GM10847 (cell line): ENCODE data around the gene SIL1.

Experiments used
- POLR2A ChIP-seq: IDR thresholded peaks from 2 replicates; pipeline ENCODE4 v1.6.1; 2011; ENCODE audit not compliant: insufficient read length; ENCODE audit errors: extremely low read depth

The SIL1 gene

DNA sequence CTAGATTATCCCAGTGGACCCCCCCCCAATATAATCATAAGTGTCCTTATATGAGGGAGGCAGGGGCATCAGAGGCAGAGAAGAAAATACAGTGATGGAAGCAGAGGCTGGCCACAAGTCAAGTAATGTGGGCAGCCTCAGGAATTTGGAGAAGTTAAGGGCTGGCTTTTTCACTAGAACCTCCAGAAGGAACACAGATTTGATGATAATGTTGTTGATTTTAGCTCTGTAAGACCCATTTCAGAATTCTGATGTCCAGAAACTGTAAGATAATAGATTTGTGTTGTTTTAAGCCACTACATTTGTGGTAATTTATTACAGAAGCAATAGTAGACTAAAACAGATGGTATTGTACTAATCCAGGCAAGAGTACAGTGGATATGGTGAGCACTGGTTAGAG, 286.7 kb downstream of the SIL1 start:
- TF ChIP-seq POLR2A = no peak

GRCh38 chr5:138910546-138911185, 287.5 kb downstream of the SIL1 start:
- no peak for TF ChIP-seq POLR2A

DNA sequence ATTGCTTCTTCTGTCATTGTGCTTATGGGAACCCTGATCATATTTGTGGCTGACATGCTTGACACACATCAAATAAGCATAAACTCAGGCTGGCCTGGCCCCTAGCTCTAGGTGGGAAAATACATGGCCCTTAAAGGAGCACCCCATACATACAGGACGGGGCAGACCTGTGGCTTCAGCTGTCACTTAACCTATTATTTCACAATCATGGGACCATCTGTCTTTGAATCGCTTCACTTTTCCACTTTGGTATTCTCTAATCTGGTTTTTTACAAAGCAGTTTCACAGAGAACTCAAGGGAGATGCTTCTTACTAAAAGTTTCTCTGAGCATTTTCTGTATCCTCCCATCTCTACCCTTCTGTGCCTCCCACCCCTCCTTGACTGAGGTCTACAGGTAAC, 288.4 kb downstream of the SIL1 start:
- no peak for TF ChIP-seq POLR2A

- no peak for TF ChIP-seq POLR2A
These were observed 292.6 kb downstream of the SIL1 start for GRCh38 chr5:138905541-138905940.

- TF ChIP-seq POLR2A = no peak
These were observed 294.9 kb downstream of the SIL1 start for GRCh38 chr5:138903130-138903775.

DNA sequence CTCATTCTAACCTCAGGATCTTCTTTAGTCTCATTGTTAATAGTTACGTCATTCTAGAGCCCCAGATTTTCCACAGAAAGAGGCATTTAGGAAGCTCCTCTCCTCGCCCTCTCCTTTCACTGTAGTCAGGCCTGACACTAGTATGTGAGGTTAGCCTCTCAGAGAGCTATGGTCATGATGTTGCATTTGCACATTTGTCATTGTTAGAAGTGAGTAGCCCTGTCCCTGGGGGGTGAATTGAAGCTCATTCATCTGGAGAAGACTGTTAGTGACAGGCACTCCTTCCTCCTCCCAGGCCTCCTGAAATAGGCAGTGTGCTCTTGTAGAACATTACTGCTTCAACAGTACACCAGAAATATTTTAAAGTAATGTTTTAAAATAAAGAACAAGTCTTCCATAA, 296.5 kb downstream of the SIL1 start:
- TF ChIP-seq POLR2A = no peak

DNA sequence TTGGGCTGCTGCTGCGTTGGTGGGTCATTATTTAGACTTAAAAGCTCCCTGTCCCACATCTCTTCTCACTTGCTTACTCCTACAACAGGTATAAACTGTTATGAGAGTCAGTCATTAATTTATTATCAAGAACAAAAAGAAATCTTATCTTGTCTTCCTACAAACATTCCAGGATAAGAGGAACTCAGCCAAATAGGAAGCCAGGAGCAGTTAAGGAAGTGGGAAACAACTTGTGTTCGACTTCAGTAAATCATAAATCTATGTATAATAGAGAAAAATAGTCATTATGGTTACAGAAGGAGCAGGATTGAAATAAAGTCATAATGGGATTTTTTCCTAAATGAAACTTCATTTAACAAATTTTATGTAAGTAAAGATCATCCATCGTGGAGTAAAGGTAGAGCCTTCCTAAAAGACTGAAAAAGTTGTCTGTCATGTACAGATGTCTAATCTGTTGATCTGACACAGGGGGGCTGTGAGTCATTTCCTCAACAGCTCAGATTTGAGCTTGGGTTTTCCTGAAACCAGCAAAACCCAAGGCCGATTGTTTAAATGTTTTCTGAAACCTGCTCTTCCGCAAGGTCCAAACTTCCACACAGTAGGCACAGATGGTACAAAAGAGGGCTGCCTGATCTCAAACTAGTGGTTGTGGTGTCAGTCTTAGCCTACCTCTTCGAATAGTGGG, 297.7 kb downstream of the SIL1 start:
- TF ChIP-seq POLR2A = no peak

DNA sequence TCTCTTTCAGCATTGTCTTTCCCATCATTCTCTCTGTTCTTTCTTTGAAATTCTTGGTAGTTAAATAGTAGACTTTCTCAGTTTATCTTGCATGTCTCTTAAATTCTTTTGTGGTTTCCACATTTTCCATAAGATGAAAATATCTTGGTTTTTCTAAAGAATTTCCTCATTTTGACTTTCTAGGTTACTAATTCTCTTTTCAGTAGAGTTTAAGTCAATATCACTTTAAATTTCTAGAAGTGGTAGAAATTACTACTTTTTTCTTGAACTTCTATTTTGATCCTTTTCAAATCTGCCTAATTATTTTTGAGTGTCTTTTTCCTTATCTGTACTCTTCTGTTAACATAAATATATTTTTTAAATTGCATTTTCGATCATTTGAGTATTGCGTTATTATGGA, 299.4 kb downstream of the SIL1 start:
- TF ChIP-seq POLR2A = no peak

GRCh38 chr5:138898299-138898698, 299.9 kb downstream of the SIL1 start:
- TF ChIP-seq POLR2A = no peak
